ENCODE measurements around the gene UNC5B.

- TF ChIP-seq EZH2 (IDR thresholded peaks at IDR 0.05; ENCODE audit: low read length) (no peak), CTCF (optimal IDR thresholded peaks at IDR 0.05 in 1 of 3, IDR thresholded peaks at IDR 0.05 in 1 of 3, conservative IDR thresholded peaks at IDR 0.05 in 1 of 3; ENCODE audit: extremely low read depth in 1 of 3, insufficient read depth in 2 of 3, low read length in 3 of 3) (peak in 1 of 3 experiments; percentile 22)
Observed at GRCh38 chr10:71333129-71333887, 120.9 kb downstream of the UNC5B start.
